HG03064 (cell line): ENCODE results near the gene PROX1.

Experiments used
- ATAC-seq: cut with Tn5 transposase; IDR thresholded peaks from one replicate; pipeline ENCODE4 v1.9.1; 2021; ENCODE audit warnings: low read depth; ENCODE audit not compliant: unreplicated experiment

Gene PROX1

GRCh38 chr1:214018386-214019268 is 30.9 kb downstream of the PROX1 start:
- ATAC-seq = peak; percentile 69

- no peak for ATAC-seq
These were observed 31.7 kb downstream of the PROX1 start for GRCh38 chr1:214019499-214019898.

- ATAC-seq = no peak
These were observed 33.5 kb downstream of the PROX1 start for GRCh38 chr1:214021321-214021720.

GRCh38 chr1:214022229-214022791 is 34.5 kb downstream of the PROX1 start:
- no peak for ATAC-seq

- ATAC-seq = no peak
These were observed 35.1 kb downstream of the PROX1 start for GRCh38 chr1:214022810-214023425.

DNA sequence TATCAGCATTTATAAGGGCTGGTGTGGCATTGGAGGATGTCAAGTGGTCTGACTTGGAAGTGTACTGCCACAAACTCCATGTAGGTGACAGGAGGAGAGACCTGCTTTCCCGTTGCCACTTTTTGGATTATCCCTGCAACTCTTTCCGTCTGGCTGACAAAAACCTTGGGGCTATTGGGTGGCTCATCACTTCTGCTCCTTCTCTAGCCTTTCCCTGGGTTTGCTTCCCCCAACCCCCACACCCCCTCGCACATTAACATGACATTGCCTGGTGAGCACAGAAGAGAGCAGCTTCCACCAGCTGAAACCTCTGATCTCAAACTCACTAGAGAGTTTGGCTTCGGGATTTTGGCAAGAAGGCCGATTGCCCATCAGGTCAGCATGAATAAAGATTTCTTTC is 39.2 kb downstream of the PROX1 start:
- no peak for ATAC-seq

GRCh38 chr1:214027498-214027897 is 39.7 kb downstream of the PROX1 start:
- no peak for ATAC-seq

GRCh38 chr1:214028095-214028494 is 40.3 kb downstream of the PROX1 start:
- no peak for ATAC-seq

DNA sequence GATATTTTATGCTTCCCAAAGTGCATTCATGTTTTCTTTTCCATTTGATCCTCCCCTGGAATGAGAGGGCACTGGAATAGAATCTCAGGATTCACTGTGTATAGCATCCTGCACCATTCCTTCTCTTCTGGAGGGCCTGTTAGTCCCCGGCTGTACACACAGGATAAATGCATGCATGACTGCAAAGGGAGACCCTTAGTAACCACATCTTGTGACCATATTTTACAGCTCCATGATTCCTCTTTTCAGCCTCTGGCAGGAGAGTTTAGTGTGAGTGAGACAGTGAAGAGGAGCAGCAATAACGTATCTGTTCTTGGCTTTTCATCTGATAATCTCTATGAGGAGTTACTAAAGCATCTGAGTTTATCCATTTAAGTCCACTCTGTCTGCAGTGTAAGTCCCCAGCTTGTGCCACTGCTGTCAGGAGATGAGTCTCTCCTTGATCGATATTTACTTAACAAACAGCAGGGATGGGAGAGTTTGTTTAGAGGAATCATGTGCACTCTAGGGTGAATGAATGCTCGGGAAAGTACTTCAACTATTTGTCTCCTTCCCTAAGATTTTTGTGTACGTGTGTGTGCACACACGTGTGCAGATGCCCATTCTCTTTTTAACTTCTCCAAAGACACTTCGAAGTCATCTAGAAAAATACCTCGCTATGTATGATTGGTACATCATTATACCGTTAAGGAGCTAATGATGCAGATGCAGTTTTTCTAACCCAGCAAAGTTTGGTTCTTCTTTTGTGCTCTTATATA is 41.1 kb downstream of the PROX1 start:
- ATAC-seq = no peak

DNA sequence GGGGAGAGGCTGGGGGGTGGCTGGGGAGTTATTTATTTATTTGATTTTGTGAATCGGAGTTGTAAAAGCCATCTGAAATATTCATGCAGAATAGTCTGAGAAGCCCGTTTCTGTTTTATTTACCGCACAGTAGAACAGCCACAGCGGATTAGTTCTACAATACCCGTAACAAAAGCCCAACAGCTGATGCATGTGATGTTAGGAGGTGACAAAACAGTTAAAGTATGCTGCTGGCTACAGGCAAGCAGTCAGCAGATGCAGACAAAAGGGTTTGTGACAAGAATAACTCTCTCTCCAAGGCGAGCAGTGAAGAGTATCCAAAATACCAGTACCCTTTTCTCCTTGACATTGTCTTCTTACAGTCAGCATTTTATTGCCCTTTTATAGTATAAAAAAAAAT is 42.0 kb downstream of the PROX1 start:
- no peak for ATAC-seq

DNA sequence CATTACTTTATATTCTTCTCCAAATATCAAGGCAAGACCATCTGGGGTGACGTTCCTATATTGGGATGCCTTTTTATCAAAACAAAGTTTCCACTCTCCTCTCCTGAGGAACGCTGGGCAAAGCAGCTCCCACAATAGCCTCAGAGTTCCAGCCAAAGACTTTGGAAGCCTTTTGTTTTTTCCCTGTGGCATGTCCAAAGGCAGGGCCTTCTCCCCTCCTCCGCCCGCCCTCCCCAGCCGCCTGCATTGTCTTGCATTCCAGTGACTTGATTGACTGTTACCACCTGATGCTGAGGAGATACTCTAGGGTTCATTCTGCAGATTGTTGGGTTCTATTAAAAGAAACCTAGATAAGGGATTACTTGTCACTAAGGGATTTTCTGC is 43.5 kb downstream of the PROX1 start:
- no peak for ATAC-seq

DNA sequence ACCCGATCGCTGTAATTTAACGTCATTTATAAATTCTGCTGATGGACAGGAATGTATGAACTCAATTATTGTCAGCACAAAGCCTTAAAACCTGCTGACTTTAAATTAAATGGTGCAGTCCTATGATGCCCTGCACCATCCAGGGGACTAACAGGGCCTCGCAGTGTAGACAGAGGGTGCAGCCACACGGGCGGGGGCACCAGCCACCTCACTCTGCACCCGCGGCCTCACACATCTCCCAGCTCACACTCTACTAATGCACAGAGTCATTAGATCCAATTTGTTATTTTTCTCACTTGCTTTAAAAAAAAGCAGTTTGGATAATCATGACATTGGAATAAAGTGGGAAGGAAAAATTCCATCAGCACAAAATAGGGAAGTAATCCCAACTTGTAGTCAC is 49.7 kb downstream of the PROX1 start:
- no peak for ATAC-seq

DNA sequence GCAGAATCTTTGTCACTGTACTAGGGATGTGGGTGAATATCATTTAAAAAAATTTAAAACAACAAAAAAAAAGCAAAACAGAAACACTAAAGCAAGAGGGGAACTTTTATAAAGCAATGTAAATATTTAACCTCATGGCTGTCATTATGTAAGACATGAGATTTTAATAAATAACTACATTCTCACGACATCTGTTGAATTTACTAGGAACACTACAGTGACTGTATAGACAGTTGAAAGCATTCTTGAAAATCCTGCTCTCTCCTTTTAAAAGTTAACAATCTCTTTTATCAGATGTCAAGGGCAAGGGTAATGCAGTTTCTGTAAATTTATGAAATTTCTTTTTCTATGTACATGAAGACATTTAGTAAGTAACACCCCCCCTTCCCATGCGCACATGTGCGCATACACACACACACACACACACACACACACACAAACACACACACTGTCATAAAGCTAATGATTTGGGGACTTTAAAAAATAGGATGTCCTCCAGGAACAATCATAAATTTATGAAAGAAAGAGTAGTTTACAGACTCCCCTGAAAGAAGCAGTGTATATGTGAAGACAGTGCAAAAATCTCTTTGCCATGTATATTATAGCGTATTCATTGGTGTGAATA is 51.7 kb downstream of the PROX1 start:
- no peak for ATAC-seq

DNA sequence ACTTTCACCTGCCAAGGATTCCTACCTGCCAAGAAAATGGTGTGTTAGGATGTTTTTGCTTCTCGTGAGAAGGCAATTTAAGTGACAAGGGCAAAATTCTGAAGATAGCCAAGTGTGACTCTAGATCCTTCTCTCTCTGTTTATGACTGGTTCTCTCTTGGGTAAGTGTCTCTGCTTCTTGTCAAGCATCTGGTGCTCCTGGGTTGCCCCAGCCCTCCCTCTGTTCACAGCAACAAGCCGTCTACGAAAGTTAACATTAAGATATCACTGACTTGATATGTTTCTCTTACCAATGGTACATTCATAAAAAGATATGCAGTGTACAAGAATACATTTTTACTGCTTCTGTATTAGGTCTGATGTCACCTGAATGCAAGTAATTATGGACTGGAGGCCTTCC is 55.4 kb downstream of the PROX1 start:
- no peak for ATAC-seq

DNA sequence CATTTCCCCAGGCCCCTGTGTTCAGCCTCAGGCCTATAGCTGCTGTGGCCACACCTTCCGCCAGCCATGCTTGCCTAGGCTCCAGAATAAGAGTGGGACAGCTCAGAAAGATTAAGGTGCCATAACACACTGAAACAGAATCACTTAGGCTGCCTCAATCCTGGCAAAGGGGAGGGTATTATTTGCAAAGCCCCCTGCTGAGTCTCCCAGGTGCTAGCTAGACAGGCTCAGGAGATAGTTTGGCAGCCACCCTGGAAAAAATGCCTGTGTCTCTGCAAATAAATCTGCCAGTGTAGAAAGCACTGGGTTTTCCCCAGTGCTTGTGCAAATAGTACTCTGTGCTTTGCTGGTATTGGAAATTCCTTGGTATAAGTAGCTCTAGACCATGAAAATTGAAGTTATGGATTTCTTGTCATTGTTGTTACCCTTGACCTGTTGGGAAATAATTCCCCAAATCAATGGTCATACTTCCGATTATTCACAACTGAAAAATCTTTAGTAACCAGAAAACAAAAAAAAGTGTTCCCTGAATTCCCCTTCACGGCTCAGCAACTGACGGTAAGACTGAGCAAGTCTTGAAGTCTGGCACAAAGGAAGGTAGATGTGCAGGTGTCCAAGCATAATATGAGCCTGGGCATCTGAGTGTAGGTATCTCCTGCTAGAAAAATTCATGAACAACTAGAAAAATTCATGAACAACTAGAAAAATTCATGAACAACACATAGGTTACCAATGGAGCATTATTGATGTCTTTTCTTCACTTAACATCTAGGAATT is 56.9 kb downstream of the PROX1 start:
- no peak for ATAC-seq

DNA sequence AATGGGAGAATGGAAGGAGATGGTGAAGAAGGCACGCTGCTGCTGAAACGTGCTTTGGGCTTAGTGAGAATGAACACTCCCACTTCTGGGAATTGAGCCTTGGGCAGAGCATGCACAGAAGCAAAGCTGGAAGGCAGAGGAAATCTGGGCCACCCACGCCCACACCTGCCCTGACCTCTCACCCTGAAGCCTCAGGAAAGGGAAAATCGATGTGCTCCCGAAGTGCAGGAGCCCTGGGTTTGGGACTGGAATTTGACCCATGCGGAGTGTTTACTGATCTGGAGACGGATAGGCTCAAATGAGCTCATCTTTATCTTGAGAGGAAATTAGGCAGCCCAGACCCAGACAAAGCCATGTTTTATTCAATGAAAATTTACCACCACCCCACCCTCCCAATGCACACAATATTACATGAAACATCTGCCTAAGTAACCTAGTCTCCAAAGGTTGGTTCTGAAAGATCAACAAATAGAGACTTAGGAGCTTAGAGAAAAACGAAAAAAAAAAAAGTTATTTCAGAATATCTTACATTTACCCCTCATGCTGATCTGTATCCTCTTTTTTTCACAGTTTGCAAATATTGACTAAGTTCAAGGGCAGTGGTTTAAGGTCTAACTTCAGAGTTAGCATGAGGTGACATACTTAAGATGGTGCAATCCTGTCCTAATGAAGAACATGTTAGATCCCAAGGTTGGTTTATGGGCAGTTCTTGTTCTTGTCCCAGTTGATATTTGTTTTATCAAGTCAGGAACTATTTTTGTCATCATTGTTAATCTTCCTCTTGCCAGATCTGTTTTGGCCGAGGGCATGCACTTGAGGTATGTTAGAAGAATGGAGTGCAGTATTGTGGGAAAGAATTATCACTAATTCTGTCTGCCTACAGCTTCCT is 63.0 kb downstream of the PROX1 start:
- ATAC-seq = no peak

DNA sequence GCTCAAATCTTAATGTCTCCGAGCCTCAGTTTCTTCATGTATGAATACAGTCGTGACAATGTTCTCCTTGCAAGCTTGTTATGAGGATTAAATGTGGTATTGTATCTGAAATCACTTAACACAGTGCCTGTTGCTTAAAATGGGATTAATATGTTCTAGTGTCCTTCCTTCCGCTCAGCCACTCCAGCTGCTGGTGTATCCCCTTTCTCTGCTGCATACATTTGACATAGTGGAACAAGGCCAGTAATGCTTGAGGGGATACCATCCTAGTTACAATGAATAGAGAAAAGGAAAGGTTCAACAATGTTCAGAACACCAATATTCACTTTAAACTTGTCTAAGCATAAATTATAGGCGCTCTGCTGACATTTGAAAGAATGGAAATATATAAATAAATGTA is 64.0 kb downstream of the PROX1 start:
- ATAC-seq = no peak

DNA sequence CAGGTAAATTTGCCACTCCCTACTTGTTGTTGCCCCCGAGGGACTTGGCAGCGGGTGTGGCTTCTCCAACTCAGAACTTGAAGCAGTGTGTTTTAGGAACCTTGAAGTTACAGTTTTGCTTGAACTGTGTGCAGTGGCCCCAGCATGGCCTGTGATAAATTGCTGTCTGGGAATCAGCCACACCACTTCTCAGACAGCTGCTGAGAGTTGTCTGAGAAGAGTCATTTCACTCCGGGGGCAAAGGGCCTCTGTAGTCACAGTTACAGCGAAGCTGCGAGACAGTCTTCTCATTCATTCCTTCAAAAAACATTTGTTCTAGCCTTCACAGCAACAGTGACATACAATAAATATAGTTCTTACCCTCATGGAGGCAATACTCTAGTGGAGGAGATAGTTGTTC is 70.3 kb downstream of the PROX1 start:
- no peak for ATAC-seq

DNA sequence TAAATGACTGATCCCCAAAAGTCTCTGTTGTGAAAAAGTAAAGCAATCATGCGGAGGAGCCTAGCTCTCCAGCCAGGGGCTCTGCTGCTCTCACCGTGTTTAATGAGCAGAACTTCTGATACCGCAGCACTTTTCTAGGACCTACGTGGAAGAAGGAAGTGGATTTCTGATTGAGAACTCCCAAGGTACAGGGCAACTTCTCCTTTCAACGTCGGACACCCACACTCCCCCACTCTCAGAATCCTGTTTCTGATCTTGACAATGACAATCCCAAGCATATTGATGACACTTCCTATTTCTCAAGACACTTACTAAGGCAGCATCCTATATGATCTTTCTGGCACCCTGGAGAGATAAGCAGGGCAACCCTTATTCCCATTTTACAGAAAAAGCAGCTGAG is 78.4 kb downstream of the PROX1 start:
- ATAC-seq = no peak
